Heart left ventricle (tissue), 16 donors: ENCODE measurements around the gene DRG1. TPM values are rescaled to one million over a fixed set of nuclear protein-coding genes. Genes with fewer than 3 reads are reported as not detected.

Source experiments
- ATAC-seq, 4 donors: fragments of 200-7000 bp; cut with Tn5 transposase; one replicate each; pipeline ENCODE4 v1.9.1; 2020 to 2022; ENCODE audit warnings: moderate library complexity in 4 of 4, mild to moderate bottlenecking in 3 of 4, moderate number of reproducible peaks in 1 of 4
- DNase-seq, 5 donors: peaks; one replicate each; pipeline ENCODE4 v3.0.0-alpha.2; 2020
- H3K27ac ChIP-seq, 12 donors: fragments of 200-600 bp; sonication (generic) in 4 of 12; one replicate each; pipeline versions ENCODE4 v1.5.0 to v1.8.0; 2016 to 2022; ENCODE audit warnings: mild to moderate bottlenecking in 2 of 12
- H3K27me3 ChIP-seq, 9 donors: fragments of 200-600 bp; sonication (generic) in 2 of 9; one replicate each; pipeline versions ENCODE4 v1.5.1 to v1.8.0; 2016 to 2022; ENCODE audit warnings: mild to moderate bottlenecking in 3 of 9
- H3K36me3 ChIP-seq, 9 donors: fragments of 200-600 bp; sonication (generic) in 2 of 9; one replicate each; pipeline versions ENCODE4 v1.5.0 to v1.8.0; 2018 to 2022; ENCODE audit warnings: mild to moderate bottlenecking in 2 of 9
- H3K4me1 ChIP-seq, 12 donors: fragments of 200-600 bp; sonication (generic) in 4 of 12; one replicate each; pipeline versions ENCODE4 v1.5.0 to v1.8.0; 2016 to 2022; ENCODE audit warnings: mild to moderate bottlenecking in 3 of 12
- H3K4me3 ChIP-seq, 12 donors: fragments of 200-600 bp; sonication (generic) in 4 of 12; one replicate each; pipeline versions ENCODE4 v1.5.0 to v1.8.0; 2017 to 2022; ENCODE audit warnings: mild to moderate bottlenecking in 9 of 12, moderate library complexity in 4 of 12
- H3K9me3 ChIP-seq, 12 donors: fragments of 200-600 bp; sonication (generic) in 4 of 12; one replicate each; pipeline versions ENCODE4 v1.5.0 to v1.8.0; 2016 to 2022; ENCODE audit warnings: mild to moderate bottlenecking in 1 of 12
- CTCF ChIP-seq, 12 donors: fragments of 200-600 bp; sonication (generic) in 4 of 12; IDR thresholded peaks; one replicate each; pipeline versions ENCODE4 v1.5.0 to v1.8.0; 2018 to 2022; ENCODE audit warnings: antibody characterized with exemption in 12 of 12, mild to moderate bottlenecking in 5 of 12
- POLR2A ChIP-seq, 2 donors: fragments of 450-650 bp; IDR thresholded peaks; one replicate each; pipeline ENCODE4 v1.6.1; 2017; ENCODE audit warnings: antibody characterized with exemption in 2 of 2, mild to moderate bottlenecking in 2 of 2, moderate library complexity in 2 of 2
- WGBS, 4 donors: extraction: QIAGEN DNeasy Blood & Tissue Kit in 2 of 4; methylation state at CpG; one replicate each; pipeline versions ENCODE4 v1.1.5 to v1.1.7; 2013 to 2018; 5-methylcytosine and 5-hydroxymethylcytosine counted together
- intact Hi-C, 10 donors: fragments of 100-400 bp; cut with DNase I; formaldehyde crosslinking; loops; one replicate each; pipeline versions ENCODE4 v1.11.1 to v1.14.2; 2022
- polyA plus RNA-seq, 2 donors: library from polyadenylated mRNA; stranded (reverse); fragments of 200-250 nt; gene quantifications; one replicate each; pipeline ENCODE4 v1.2.3, GENCODE V29; 2013
- total RNA-seq, 9 donors: library from RNA; depleted of rRNA in 2 of 9; stranded (reverse); fragments of >200 nt in 2 of 9; fragmentation: NEBNext Ultra II Directional in 3 of 9; extraction: Animal tissue kit (Norgen Biotek cat#: 25700) in 3 of 9; gene quantifications; one replicate each; pipeline versions ENCODE4 v1.1.0 to v1.2.4, GENCODE V29; 2016 to 2023
- donor health status: ischemic (EF 13 %, LVEDD 7.1; RV severe dilation, severe dysfunction).
- donor health status: healthy with polysubstance abuse.
- donor health status: DM: no; HTN: yes; CAD: no.
- donor health status: DM: no; HTN: no; CAD: no.
- donor health status: ischemic (EF 25% LVEDD 6.9; RV normal size, moderate dysfunction).
- donor health status: ischemic (EF 25% LVEDD 5.7; RV mildly dilated, moderate dysfunction).
- donor health status: healthy.
- donor health status: DM: yes; HTN: yes; CAD: no.
- donor health status: ischemic (EF 35%, LVEDD 5.7; RV mildly dilated, moderate dysfunction).
- donor health status: nonischemic (EF 11% LVEDD 7.7; RV severe dilation, severe dysfunction).
- donor health status: DM: yes; HTN: yes; CAD: no.
- donor health status: PGD.
- donor health status: ischemic (EF 29% LVEDD 5.4; RV normal size, mild dysfunction).
- donor health status: nonischemic (EF 23%, LVEDD 6.1; RV moderate dilation, normal function).

DRG1 gene
- total and polyA plus RNA-seq, 11 donors = 50.1 to 94.8 (median 55.5) TPM

GRCh38 chr22:31446767-31447166 lies 47.4 kb downstream of the DRG1 start:
- intact Hi-C loops = no loop called here
- 82 to 90% (median 87%) methylated on average over 2 of the region's 2 CpGs for WGBS, 4 donors
- no peaks in the 10 kb centered on the region for H3K27me3 ChIP-seq
- peaks cover 0 to 85% (median 47%) of the 10 kb centered on the region in 9 donors for H3K36me3 ChIP-seq
- H3K27ac ChIP-seq = peak overlapping the region in 7 of 12 donors; percentile 25 to 88 (median 69)
- ATAC-seq = no peak
- H3K4me3 ChIP-seq = no peak overlapping the region
- no peak for DNase-seq
- H3K9me3 ChIP-seq = no peaks in the 10 kb centered on the region
- H3K4me1 ChIP-seq = peaks cover 0 to 66% (median 17%) of the 10 kb centered on the region in 12 donors
- TF ChIP-seq POLR2A (IDR thresholded peaks at IDR 0.05) (no peak), CTCF (IDR thresholded peaks at IDR 0.05) (no peak)

DNA sequence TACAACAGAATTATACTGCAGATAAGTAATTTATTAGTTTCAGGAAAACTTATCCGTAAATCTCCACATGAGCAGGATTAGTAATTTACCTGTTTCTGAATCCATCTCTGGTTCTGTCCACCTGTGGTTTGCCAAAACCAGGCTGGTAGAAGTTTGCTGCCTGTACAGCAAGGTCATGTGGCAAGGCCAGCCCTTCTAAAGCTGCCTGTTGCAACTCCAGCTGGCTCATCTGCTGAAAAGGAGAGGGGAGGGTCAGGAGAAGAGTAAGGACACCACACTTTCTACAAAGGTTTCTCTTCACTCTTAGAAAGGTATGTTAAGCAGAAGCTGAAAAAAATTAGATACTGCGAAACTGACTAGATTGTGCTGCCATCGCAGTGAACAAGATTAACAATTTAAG lies 47.9 kb downstream of the DRG1 start:
- Histone ChIP-seq H3K9me3 (no peaks in the 10 kb centered on the region), H3K27ac (peak overlapping the region in 11 of 12 donors; percentile 5 to 88 (median 66)), H3K27me3 (no peaks in the 10 kb centered on the region), H3K36me3 (peaks cover 0 to 85% (median 47%) of the 10 kb centered on the region in 9 donors), H3K4me1 (peaks cover 0 to 69% (median 17%) of the 10 kb centered on the region in 12 donors), H3K4me3 (no peak overlapping the region)
- ATAC-seq (peak in 2 of 4 donors; percentile 30 to 47), DNase-seq (peak in 2 of 5 donors; percentile 39 to 44)
- TF ChIP-seq POLR2A (IDR thresholded peaks at IDR 0.05) = no peak
- no peak for TF ChIP-seq CTCF (IDR thresholded peaks at IDR 0.05)
- WGBS, 4 donors = 85 to 94% (median 91%) methylated on average over 3 of the region's 3 CpGs
- intact Hi-C loops = no loop called here

- 43 to 56% (median 50%) methylated on average over 2 of the region's 2 CpGs for WGBS, 4 donors
- no peak for TF ChIP-seq CTCF (IDR thresholded peaks at IDR 0.05)
- no peak for TF ChIP-seq POLR2A (IDR thresholded peaks at IDR 0.05)
- ATAC-seq = peak; percentile 48 to 67 (median 52)
Measured at GRCh38 chr22:31448382-31448781, 49.0 kb downstream of the DRG1 start.

DNA sequence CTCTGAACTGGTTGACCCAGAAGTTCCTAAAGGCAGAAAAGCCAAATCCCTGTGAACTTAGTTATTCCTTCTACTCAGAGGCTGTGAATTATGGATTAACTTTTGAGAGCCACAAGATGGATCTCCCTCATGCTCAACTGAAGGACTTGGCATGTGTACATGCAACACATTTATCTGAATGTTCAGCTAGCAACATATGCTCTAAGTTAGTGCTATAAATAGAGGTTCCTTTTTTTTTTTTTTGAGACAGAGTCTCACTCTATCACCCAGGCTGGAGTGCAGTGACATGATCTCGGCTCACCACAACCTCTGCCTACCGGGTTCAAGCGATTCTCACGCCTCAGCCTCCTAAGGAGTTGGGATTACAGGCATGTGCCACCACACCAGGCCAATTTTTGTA lies 50.1 kb downstream of the DRG1 start:
- TF ChIP-seq POLR2A (IDR thresholded peaks at IDR 0.05) = no peak
- TF ChIP-seq CTCF (IDR thresholded peaks at IDR 0.05) = no peak
- peaks cover 0 to 85% (median 47%) of the 10 kb centered on the region in 9 donors for H3K36me3 ChIP-seq
- peak in 3 of 4 donors; percentile 48 to 54 (median 49) for ATAC-seq
- no peak for DNase-seq
- peaks cover 0 to 54% (median 16%) of the 10 kb centered on the region in 12 donors for H3K4me1 ChIP-seq
- intact Hi-C loops = no loop called here
- WGBS, 4 donors = 36 to 60% (median 59%) methylated on average over 4 of the region's 4 CpGs
- H3K4me3 ChIP-seq = no peak overlapping the region
- H3K9me3 ChIP-seq = no peaks in the 10 kb centered on the region
- H3K27me3 ChIP-seq = no peaks in the 10 kb centered on the region
- peak overlapping the region in 11 of 12 donors; percentile 5 to 88 (median 66) for H3K27ac ChIP-seq

More at GRCh38 chr22:31448382-31448781, 49.0 kb downstream of the DRG1 start:
- peak overlapping the region in 10 of 12 donors; percentile 40 to 88 (median 68) for H3K27ac ChIP-seq
- peaks cover 0 to 65% (median 16%) of the 10 kb centered on the region in 12 donors for H3K4me1 ChIP-seq
- H3K27me3 ChIP-seq = no peaks in the 10 kb centered on the region
- peaks cover 0 to 85% (median 47%) of the 10 kb centered on the region in 9 donors for H3K36me3 ChIP-seq
- H3K9me3 ChIP-seq = no peaks in the 10 kb centered on the region
- intact Hi-C loops = no loop called here
- H3K4me3 ChIP-seq = no peak overlapping the region
- no peak for DNase-seq
